Measurements from ENCODE around the gene C2orf69. TPM values are rescaled to one million over a fixed set of nuclear protein-coding genes. Genes with fewer than 3 reads are reported as not detected.

C2orf69 gene
- total RNA-seq, 1 donor from 2014 or later, result 17.2 TPM

DNA sequence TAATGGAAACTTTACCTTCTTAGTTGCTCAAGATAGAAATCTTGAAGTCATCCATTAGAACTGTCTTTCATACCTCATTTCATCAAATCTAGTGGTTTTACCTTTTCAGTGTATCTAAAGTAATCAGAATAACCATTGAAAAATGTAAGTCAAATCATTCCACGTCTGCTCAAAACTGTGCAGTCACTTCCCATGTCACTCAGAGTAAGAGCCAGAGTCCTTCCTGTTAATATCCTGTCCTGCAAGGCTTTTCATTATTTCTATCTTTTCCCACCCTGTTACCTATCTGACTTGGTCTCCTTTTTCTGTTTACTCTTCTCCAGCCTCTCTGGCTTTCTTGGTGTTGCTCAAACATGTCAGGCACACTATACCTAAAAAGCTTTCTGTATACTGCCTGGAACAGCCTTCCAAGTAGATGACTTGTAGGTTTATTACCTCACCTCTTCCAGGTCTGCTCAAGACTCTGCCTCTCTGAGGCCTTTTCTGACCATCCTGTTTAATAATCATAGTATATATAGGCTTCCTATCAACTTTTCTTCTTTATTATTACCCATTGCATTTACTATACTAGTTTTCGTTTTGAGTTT lies 3.4 kb downstream of the C2orf69 start:
- DNase-seq (ENCODE audit: low spot score), result no peak

DNA sequence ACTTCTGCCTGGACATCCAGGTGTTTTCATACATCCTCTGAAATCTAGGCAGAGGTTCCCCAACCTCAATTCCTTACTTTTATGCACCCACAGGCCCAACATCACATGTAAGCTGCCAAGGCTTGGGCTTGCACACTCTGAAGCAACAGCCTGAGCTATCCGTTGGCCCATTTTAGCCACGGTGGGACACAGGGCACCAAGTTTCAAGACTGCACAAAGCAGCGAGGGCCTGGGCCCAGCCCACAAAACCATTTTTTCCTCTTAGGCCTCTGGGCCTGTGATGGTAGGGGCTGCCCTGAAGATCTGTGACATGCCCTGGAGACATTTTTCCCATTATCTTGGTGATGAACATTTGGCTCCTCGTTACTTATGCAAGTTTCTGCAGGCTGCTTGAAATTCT lies 5.9 kb downstream of the C2orf69 start:
- no peak for DNase-seq (ENCODE audit: low spot score)

DNA sequence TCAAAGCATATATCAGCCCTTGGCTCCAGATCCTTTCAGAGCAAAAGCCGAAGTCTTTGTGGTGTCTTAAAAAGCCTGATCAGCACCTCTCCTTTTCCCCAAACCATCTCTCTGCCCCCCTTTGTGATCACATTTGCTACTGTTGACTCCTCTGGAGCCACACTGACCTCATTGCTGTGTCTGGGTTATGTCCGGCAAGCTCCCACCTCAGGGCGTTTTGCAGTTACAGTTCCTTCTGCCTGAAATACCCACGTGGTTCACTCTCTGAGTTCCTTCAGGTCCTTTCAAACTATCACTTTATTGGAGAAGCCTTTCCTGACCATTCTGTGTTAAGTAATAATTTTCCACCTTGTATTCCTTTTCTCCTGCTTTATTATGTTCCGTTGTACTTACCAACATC lies 11.8 kb downstream of the C2orf69 start:
- no peak for DNase-seq (ENCODE audit: low spot score)

DNA sequence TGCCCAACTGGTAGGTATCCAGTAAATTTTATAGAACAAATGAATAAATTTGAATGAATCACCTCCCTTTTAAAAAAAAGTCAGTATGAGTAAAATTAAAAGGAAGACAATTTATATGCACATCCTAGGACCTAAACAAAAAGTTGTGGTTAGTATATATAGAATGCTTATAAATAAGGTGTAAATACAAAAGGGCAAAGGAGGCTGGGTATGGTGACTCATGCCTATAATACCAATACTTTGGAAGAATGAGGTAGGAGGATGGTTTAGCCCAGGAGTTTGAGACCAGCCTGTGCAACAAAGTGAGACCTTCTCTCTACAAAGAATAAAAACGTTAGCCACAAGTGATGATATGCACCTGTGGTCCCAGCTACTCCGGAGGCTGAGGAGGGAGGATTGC lies 12.8 kb downstream of the C2orf69 start:
- DNase-seq (ENCODE audit: low spot score), result no peak

DNA sequence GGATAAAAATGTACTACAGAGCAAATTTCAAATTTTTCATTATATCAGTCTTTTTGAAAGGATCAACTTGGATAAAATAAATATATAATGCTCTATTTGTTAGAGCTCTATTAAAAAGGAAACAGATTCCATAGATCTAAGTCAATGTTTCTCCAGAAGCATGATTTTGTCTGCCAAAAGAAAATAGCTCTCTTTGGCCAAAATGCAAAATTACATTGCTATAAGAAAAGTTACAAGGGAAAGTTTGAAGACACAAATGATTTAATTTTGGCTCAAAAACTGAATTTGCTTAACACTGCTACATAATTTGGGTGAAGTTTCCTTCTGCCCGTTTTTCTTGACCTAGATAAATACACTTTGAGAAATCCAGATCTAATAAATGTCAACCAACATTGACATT lies 15.7 kb downstream of the C2orf69 start:
- DNase-seq (ENCODE audit: low spot score), result no peak

DNA sequence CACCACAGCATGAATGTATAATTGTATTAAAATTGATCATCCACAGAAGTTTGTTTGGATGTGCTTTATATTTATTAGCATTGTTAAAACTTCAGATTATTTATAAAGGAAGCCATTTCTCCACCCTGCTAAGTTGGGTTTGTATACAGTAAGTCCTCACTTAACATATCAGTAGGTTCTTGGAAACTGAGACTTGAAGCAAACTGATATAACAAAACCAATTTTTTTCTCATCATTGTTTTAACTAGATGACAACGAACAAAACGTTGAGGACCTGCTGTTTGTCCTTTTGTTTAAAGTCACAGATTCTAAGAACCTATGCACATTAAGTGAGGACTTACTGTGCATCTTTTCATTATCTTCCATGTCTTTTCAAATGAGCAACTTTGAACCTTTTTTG lies 17.1 kb downstream of the C2orf69 start:
- DNase-seq (ENCODE audit: low spot score), result no peak

DNA sequence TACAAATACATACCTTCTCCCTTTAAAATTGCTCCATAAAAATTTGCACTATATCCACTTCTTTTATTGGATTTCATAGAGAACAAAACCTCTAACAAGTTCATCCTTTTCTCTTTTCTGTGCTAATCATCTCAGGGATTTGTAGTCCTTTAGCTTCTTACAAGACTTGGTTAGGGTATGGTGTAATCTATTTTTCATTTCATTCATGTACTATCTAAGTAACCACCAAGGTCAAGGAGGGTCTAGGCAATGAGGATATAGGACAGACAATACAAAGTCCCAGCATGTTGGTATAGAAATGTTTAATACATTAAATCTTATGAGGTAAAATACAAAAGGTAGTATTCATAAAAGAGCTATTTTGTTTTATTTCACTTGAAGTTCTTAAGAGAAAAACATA lies 17.5 kb downstream of the C2orf69 start:
- DNase-seq (ENCODE audit: low spot score), result no peak

DNA sequence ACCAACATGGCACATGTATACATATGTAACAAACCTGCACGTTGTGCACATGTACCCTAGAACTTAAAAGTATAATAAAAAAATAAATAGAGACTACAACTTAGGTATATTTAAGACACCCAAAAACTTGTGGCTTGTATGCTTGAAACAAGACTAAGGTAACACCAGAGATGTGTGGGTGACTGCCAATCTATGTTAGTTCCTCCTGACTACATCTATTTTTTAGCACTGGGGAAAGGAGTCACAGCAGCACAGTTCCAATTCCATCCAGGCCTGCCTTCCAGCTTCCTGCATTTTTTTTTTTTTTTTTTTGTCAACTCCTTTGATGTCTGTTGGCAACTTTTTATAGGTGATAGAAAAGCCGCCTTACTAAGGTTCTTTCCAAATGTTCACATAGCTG lies 18.2 kb downstream of the C2orf69 start:
- DNase-seq (ENCODE audit: low spot score), result no peak

DNA sequence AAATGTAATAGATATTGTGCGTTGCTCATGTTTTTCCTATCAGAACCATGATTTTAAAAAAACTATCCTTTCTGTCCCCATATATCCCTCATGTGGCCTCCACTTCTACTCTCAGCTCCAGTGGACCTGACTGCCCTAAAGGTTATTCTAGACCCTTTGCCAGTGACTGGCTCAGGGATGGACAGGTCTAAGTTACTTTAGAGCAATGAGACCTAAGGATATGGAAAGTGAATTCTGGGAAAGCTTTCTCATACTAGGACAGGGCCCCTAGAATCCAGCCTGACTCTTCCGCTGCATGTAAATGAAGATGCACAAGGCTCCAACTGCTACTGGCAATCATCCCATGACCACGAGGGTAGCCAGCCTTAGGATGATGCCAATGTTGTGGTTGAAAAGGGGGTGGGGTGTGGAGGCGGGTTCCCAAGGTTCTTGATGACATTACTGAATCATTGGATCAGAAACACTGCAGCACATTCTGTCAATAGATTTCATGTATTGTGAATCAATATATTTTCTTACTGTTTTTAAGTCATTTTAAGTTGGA lies 21.3 kb downstream of the C2orf69 start:
- DNase-seq (ENCODE audit: low spot score), result no peak

DNA sequence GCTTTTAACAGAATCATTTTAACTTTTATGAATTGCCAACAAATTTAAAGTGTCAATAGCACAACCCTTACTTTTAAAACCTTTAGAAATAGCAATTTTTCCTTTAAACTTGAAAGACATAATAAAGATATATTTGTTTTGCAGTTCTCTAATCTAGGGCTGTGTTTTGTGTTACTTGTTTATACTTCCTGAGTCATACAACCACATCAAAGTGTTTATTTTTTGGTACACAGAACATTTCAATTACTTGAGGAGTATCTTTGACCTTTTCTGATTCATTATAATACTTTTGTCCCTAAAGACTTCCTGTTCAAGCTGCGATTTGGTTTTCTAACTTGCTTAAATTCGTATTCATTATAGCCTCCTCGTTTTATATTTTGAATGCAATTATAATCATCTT lies 22.4 kb downstream of the C2orf69 start:
- DNase-seq (ENCODE audit: low spot score), result no peak

DNA sequence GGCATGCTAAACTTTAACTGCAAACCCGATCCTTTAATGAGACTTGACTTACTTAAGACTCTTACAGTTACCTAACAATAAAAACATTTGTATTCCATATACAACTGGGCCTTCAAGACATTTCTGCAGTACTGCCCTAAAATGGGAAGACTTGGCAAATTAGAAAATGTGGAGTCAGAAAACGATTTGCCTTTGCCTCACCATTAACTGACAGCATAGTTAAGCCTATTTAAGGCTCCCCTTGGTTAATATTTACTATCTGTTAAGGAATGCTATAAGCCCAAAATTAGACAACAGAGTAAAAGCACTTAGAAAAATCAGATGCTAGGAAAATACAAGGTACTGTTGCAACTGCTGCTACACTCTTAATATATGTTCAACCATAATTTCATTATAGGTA lies 25.5 kb downstream of the C2orf69 start:
- no peak for DNase-seq (ENCODE audit: low spot score)

DNA sequence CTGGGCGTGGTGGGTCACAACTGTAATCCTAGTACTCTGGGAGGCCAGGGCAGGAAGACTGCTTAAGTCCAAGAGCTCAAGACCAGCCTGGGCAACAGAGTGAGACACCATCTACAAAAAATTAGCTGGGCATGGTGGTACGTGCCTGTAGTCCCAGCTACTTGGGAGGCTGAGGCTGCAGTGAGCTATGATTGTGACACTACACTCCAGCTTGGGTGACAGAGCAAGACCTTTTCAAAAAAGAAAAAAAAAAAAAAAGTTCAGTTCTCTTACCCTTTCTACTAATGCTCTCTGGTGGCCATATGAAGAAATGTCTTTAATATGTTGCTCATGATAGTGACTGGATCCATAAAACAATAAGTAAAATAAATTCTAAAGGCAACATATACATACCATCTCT lies 29.3 kb downstream of the C2orf69 start:
- no peak for DNase-seq (ENCODE audit: low spot score)

DNA sequence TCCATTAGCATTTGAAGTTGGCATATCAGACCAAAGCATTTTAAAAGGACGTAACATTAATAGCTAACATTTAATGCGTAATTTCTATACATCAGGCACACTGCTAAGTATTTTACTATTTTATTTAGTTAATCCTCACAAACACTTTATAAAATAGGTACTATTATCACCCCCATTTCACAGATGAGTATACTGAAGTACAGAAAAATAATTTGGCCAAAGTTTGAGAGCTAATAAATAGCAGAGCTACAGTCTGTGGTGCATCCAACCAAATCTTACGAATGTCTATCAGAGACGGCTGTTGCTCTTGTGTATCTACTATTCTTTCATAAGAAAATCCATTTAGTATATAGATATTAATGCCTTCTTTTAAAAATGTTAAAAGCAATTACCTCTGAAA lies 32.3 kb downstream of the C2orf69 start:
- no peak for DNase-seq (ENCODE audit: low spot score)

DNA sequence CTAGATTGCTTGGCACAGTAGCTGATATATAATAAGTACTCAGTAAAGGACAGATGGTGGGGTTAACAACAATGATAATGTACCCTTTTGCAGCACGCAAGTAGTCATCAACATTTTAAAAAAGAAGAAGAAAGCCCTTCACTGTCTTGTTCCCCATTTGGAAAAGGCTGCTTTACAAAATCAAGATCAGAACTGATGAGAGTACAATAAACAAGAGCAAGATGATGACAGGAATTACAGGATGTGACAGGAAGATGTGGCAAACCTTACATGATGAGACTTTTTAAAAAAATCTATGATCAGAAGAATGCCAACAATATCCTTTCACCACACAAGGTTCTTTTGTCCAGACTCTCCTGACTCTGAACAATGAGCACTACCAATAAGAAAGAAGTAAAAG lies 35.1 kb downstream of the C2orf69 start:
- DNase-seq (ENCODE audit: low spot score), result no peak

DNA sequence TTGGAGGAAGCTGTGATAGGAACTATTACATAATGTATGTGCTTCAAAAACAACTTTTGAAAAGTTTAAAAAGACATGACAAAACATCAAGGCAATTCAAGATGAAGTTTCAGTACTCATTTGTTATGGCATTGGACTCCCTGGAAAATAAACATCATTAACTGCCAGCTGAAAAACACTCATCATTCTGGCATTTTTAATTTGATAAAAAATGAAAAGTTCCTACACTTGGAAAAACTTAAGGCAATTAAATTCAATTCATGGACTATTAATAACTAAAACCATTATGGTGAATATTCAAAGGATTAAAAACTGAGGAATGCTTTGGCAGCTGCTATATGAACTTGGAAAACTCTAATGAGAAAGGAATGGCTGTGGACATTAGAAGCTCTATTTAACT lies 35.7 kb downstream of the C2orf69 start:
- DNase-seq (ENCODE audit: low spot score), result no peak

DNA sequence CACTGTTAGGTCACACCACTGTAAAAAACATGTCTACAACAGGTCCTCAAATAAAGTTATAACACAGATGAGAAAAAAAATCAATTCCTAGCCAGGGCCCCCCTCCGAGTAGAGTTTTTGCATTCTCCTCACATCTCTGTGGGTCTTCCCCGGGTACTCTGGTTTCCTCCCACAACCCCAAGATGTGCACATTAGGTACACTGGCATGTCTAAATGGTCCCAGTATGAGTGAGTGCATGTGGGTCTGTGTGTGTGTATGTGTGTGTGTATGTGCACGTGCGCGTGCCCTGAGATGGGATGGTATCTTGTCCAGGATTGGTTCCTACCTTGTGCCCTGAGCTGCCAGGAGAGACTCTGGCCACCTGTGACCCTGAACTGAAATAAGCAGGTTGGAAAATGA lies 39.3 kb downstream of the C2orf69 start:
- no peak for DNase-seq (ENCODE audit: low spot score)

DNA sequence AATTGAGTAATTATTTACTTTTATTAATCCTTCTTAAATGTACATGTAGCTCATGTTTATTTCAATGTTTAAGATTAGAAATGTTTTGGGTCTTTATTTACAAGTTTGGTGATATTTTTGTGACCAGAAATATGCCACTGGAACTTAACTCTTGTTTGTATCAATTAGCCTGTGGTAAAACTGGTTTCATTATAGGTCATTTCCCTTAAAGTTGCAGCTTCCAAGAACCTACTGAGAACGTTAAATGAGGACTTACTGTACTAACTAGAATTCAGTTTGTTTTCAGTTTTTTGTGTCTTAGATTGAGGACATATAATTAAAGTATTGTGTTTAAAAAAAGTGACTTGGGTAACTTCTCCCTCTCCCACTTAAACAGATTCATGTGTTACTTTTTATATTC lies 39.9 kb downstream of the C2orf69 start:
- no peak for DNase-seq (ENCODE audit: low spot score)

DNA sequence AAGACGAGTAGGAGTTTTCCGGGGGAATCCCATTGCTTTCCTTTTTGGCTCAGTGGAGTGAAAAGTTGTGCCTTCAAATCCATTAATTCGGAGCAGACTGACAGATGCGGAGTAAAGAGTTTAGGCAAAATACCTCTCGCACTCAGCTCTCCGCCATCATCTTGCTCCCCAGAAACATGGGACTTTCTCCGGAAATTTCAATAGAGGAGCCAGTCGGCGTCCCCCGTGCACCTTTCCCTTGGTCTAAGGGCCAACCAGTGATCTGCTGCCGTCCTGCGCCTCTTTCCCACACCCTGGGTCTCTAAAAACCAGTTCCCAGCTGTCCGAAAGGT lies 43.9 kb downstream of the C2orf69 start:
- DNase-seq (ENCODE audit: low spot score), result no peak

DNA sequence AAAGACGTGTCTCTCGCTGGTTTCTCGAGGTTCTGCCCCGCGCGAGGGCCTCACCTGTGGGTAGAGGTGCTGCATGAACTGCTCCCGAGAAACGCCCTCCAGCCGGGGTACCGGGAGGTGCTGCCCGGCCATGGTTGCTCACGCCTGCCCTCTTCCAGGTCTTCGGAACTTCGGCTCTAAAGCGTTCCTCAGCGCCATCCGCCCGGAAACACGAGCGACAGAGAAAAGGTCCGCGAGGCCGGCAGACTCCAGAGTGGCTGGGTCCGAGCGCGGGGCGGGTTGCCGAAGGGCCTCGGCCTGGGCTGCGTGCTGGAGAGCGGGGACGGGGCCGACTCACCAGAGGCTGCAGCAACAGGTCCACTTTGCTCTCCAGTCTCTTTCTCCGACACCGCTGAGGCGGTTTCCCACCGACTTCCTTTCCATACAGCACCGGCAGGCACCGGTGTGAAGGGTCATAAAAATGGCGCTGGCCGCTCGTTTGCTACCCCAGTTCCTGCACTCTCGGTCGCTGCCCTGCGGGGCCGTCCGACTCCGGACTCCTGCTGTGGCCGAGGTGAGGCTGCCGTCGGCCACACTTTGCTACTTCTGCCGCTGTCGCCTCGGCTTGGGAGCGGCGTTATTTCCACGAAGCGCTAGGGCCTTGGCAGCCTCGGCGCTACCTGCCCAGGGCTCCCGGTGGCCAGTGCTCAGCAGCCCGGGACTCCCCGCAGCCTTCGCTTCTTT lies 44.4 kb downstream of the C2orf69 start, which contains the start of the genes MAIP1 and TYW5:
MAIP1 (plus strand) TSS at position 244 of the 723 bp plus-strand sequence; CDS start at position 461, 217 bp downstream.
TYW5 (minus strand) TSS at position 153 of the 723 bp plus-strand sequence; CDS start at position 132, 21 bp downstream.
- DNase-seq (ENCODE audit: low spot score), result peak; percentile 93

DNA sequence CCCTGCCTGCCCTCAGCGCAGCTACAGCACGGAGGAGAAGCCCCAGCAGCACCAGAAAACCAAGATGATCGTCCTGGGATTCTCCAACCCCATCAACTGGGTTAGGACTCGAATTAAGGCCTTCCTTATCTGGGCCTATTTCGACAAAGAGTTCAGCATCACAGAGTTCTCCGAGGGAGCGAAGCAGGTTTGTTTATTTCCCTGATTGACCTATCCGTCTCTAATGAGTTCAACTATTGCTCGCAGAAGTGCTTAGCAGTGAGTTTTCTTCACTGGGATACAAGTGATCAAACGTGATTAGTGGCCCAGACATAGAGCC lies 44.9 kb downstream of the C2orf69 start:
- no peak for DNase-seq (ENCODE audit: low spot score)

DNA sequence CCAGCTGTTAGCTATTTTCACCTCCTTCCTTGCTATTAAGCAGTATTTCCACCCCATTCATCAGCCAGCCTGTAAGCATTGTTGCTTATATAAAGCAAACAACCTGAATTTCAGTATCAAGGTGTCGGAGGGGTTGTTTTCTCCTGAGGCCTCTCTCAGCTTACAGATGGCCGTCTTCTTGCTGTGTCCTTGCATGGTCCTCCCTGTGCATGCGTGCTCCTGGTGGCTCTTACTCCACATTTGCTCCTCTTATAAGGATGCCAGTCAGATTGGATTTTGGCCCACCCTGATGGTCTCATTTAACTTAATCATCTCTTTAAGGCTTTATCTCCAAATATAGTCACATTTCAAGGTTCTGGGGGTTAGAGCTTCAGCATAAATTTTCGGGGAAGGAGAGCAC lies 46.9 kb downstream of the C2orf69 start:
- no peak for DNase-seq (ENCODE audit: low spot score)

DNA sequence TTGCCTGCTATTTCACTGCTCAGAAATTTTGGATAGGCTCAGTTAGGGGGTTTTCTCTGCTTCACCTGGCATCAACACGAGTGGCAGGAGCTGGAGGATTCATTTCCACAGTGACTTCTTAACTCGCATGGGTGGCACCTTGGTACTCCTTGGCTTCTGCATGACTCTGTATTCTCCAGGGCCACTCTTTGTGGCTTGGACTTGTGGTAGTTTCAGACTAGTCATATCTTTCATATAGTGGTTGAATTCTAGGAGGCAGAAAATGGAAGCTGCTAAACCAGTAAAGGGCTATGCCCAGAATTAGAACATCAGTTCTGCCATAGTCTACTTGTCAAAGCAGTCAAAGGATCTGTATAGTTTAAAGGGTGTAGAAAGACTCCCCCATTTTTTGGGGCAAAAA lies 51.1 kb downstream of the C2orf69 start:
- no peak for DNase-seq (ENCODE audit: low spot score)

DNA sequence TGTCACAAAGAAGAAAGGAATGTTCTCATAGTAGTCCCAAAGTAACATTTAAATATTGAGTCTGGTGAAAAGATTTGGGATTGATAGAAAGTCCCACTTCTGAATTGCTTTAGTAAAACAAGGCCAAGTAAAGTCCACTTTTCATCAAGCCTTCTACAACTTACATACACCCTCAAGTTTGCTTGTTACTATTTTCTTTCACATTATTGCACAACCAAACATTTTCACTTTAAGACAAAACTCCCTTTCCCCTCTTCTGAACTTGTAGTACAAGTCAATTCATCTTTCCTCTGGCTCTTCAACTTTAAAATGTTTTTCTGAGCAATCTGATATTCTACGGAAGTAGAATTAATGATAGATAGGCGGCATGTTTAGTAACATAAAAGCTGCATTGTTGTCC lies 55.3 kb downstream of the C2orf69 start:
- no peak for DNase-seq (ENCODE audit: low spot score)
